Activated CD4-positive, CD25-positive, alpha-beta regulatory T cell (primary cell): ENCODE measurements around the gene ASCC3.
A peak's percentile ranks its signal among the peaks of the same experiment; 100 is the strongest.
"Not testable (repeated sequence)": the region's sequence is repeated elsewhere in the genome, so short reads cannot be mapped to it uniquely, and the experiment has no call there.

Source experiments
- DNase-seq, 4 experiments: peaks; one replicate each; lab custom pipeline; 2025; lab: John Stamatoyannopoulos, UW

ASCC3 gene, protein sequence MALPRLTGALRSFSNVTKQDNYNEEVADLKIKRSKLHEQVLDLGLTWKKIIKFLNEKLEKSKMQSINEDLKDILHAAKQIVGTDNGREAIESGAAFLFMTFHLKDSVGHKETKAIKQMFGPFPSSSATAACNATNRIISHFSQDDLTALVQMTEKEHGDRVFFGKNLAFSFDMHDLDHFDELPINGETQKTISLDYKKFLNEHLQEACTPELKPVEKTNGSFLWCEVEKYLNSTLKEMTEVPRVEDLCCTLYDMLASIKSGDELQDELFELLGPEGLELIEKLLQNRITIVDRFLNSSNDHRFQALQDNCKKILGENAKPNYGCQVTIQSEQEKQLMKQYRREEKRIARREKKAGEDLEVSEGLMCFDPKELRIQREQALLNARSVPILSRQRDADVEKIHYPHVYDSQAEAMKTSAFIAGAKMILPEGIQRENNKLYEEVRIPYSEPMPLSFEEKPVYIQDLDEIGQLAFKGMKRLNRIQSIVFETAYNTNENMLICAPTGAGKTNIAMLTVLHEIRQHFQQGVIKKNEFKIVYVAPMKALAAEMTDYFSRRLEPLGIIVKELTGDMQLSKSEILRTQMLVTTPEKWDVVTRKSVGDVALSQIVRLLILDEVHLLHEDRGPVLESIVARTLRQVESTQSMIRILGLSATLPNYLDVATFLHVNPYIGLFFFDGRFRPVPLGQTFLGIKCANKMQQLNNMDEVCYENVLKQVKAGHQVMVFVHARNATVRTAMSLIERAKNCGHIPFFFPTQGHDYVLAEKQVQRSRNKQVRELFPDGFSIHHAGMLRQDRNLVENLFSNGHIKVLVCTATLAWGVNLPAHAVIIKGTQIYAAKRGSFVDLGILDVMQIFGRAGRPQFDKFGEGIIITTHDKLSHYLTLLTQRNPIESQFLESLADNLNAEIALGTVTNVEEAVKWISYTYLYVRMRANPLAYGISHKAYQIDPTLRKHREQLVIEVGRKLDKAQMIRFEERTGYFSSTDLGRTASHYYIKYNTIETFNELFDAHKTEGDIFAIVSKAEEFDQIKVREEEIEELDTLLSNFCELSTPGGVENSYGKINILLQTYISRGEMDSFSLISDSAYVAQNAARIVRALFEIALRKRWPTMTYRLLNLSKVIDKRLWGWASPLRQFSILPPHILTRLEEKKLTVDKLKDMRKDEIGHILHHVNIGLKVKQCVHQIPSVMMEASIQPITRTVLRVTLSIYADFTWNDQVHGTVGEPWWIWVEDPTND (N-terminal part only)

DNA sequence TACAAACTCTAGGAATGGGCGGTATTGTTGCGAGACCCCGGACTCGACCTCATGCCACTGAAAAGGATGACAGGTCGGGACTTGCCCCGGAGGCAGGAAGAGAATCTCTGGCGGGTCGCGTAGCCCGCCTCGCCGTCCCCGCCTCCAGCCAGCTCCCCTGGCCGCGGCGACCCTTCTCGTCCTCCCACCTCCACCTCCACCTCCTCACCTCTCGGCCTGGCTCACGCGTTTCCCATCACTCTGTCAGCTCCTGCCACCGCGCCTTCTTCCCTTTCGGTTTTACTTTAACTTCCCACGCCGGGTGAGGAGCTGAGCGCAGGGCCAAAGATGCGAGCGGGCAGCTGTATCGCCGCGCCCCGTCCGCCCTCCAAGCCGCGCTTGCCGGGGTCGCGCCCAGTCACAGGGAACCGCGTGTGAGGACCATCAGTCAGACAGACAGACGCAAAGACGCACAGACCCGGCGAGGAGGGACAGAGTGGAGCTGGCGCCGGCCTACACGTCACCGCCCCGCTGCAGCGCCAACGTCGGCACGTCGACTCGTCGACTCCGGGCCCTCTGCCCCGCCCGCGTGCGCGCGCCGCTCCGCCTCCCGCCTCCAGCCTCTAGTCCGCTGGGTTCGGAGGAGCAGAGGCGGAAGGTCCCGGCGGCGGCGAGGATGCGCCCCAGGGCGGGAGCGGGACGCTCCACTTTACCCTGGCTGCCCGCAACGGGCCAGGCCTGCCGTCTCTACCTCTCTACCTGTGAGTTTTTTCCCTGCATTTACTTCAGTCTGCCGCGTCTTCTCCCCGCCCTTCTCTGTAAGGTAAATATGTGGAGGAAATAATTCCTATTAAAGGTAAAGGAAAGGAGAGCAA, at the start of gene ASCC3:
Gene ASCC3 (minus strand): TSS at position 477 of the 854 bp plus-strand sequence. CDS start 13,332 bp downstream, outside the sequence.
- peak; percentile 78 to 82 (median 80) for DNase-seq

DNA sequence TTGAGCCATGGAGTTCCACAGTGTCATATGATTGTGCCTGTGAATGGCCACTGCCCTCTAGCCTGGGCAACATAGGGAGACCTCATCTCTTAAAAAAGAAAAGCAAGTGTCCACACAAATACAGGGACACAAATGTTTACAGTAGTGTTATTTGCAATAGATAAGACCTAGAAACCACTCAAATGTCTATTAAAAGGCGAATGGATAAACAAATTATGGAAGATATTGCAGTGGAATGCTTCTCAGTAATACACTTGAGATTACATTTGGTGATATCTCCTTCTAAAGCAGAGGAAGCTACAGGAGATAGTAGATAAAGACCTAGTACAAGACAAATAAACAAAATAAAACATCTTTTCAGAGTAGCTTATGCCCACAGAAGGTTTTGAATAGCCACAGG, 44.6 kb upstream of the ASCC3 start:
- no peak for DNase-seq

DNA sequence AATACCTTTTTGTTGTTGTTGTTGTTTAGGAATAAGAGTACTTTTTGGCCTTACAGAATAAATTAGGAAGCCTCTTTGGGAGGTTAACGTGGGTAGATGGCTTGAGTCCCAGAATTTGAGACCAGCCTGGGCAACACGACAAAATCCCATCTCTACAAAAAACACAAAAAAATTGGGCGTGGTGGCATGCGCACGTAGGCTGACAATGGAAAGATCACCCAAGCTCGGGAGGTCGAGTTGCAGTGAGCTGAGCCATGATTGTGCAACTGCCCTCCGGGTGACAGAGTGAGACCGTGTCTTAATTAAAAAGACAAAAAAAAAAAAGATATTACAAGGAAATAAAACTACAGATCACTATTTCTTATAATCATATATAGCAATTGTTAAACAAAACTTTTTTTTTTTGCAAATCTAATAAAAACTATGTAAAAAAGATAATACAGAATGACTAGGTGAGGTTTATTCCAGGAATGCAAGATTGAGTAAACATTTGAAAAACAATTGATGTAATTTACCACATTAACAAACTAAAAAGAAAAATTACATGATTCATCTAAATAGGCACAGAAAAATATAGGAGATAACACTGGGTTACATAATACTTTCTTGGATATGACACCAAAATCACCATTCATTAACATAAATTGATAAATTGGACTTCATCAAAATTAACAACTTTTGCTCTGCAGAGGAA, 43.6 kb upstream of the ASCC3 start:
- no peak for DNase-seq

DNA sequence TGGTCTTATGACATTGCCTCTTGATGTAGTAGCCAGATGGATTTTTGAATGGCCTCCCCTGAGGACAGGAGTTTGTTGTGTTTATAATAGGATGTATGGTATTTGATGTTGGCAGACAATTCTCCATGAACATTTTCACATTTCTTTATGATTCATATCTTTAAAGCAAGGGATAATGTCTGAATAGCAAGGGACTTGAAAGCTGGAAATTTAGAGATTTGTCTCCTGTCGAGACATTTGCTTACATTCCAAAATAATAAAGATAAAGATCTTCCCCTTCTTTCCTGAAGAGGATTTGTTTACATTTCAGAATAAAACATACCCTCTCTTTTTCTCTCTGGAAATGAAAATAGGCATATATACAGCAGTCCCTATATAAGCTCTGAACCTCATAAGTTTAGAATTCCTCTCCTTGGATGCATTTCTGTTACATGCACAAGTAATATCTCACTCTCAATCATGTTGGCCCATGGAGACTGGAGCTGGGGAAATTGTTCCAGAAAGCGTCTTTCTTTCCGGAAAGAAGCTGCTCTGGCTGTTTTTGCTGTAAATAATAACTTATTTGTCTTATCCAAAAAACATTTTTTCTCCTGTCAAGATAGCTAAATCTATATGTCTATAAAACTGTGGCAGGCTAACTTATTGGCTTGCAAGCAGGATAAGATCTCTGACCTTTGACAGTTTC, 42.5 kb upstream of the ASCC3 start:
- no peak for DNase-seq

DNA sequence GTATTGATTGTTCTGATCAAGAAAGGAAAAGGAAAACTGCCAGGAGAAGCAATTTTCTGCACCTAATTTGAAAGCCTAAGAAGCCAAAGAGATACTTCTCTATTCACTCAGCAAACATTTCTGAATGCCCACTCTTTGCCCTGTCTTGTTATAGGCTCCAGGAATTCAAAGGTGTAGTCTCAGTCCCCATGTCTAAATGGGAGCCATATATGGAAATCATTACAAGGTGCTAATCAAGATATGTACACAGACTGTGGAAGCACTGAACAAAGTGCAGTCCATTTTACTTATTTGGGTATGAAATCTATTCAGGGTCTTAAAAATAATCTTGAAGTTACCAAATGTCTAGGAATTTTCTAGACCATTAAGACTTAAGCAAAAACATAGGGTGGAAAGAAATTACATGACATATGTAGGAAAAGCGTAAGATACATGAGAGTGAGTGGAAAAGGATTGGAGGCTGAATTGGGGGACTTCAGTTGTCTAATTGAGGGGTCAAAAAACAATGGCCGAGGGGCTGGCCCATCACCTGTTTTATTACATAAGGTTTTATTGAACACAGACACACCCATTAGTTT, 39.0 kb upstream of the ASCC3 start:
- no peak for DNase-seq

DNA sequence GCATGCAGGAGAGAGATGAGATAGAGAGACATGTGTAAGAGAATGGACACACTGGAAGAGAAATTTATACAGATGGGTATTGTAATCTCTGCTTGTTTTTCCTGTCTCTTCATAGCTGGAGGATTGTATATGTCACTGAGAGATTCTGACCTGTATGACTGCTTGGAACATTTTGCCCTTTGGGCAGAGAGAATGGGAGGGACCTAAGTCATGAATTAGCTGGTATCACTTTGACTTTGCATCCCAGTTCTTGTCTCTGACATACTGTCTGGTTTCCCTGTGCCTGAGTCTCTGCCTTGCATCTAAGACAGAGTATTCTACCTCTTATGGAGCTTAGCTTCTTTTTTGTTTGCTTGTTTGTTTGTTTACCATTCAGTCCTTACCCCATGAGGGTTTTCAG, 37.0 kb upstream of the ASCC3 start:
- DNase-seq: no peak

DNA sequence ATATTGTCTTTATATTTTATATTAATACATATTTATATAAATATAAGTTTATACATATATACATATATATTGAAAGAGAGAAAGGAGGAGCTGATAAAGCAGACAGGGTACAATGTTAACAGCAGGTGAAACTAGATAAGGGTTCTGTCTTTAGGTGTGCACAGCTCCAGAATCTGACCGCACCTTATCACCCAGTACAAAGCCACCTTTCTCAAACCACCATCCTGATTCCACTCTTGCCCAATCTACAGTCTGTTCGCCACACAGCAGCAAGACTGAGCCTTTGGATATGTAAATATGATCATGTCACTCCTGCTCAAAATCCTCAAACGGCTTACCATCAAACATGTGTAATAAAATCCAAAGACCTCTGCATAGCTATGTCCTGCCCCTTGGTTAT, 34.7 kb upstream of the ASCC3 start:
- DNase-seq: no peak

DNA sequence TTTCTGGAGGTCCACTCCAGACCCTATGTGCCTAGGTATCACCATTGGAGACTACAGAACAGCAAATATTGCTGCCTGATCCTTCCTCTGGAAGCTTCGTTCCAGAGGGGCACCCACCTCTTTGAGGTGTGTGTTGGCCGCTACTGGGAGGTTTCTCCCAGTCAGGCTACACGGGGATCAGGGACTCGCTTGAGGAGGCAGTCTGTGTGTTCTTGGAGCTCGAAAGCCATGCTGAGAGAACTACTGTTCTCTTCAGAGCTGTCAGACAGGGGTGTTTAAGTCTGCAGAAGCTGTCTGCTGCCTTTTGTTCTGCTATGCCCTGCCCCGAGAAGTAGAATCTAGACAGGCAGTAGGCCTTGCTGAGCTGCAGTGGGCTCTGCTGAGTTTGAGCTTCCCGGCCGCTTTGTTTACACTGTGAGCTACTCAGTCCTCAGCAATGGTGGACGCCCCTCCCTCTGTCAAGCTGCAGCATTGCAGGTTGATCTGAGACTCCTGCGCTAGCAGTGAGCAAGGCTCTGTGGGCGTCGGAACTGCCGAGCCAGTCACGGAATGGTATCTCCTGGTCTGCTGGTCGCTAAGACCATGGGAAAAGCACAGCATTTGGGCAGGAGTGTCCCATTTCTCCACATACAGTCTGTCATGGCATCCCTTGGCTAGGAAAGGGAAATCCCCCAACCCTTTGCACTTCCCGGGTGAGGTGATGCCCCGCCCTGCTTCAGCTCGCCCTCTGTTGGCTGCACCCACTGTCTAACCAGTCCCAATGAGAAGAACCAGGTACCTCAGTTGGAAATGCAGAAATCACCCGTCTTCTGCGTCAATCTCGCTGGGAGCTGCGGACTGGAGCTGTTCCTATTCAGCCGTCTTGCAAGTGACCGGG, 32.5 kb upstream of the ASCC3 start:
- DNase-seq: no peak

DNA sequence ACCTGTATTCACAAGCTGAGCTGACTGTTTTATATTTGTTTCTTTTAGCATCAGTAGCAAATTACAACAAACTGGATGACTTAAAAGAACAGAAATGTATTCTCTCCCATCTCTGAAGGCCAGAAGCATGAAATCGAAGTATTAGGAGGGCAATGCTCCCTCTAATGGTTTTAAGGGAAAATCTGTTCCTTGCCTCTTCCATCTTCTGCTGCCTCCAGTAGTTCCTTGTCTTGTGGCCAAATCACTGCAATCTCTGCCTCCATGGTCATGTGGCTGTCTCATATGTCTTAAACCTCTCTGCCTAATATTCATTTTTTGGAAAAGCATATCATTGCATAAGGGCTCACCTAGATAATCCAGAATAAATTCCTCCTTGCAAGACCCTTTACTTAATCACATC, 25.2 kb upstream of the ASCC3 start:
- DNase-seq: no peak

DNA sequence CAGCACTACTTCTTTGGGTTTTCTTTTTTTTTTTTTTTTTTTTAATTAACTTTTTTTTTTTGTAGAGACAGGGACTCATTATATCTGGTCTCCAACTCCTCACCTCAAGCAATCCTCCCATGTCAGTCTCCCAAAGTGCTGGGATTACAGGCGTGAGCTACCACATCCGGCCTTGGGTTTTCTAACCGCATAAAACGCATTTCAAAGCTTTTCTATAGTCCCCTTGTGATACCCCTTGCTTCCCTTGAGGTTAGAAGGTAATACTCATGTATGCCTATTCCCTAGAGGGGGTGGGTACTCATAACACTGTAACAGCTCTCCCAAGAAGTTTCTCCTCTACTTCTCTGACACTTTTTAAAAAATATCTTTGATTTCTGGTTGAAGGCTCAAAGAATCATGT, 23.9 kb upstream of the ASCC3 start:
- no peak for DNase-seq

DNA sequence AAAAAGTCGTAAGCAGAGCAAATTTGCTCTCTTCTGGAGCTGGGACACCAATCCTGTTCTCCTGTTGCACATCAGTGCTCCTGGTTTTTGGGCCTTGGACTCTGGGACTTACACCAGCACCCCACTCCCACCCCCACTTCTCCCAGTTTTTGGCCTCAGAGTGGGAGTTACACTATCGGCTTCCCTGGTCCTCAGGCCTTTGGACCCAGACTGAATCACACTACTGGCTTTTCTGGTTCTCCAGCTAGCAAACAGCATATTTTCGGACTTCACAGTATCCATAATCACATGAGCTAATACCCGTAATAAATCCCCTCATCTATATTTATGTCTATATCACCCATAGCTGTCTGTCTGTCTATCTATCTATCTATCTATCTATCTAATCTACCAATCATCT, 23.2 kb upstream of the ASCC3 start:
- no peak for DNase-seq

DNA sequence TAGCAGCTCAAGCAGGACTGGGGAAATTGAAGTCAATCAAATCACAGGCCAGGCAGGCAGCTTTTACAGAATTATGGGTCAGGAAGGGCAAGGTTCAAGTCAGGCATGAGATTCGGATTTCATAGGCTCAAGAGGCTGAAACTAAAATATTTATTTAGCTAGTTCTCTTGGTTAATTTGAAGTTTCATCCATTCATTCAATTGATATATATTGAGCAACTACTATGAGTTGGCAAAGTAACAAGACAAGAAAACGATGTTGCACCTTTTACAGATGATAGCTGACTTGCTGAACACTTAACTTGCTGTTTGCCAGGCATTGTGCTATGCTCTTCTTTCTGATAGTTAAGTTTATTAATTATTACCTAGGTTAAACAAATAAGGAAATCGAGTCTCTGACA, 20.5 kb upstream of the ASCC3 start:
- no peak for DNase-seq

DNA sequence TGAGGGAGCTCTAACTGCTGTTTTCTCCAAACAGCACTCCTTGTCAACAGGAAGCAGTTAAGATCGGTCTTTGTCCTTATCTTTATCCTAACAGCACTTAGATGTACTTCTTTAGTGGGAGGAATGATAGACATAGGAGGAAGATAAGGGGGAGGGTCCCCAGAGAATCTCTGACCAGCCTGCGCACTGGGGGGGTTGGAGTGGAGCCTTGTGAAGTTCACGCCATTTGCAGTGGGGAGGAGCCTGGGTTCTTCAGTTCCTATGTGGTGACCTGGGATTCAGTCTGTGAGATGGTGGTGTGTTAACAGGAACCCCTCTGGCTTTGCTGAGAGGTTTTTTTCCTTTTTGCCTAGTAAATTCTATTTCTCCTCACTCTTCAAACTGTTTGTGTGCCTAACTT, 18.1 kb upstream of the ASCC3 start:
- DNase-seq: no peak

DNA sequence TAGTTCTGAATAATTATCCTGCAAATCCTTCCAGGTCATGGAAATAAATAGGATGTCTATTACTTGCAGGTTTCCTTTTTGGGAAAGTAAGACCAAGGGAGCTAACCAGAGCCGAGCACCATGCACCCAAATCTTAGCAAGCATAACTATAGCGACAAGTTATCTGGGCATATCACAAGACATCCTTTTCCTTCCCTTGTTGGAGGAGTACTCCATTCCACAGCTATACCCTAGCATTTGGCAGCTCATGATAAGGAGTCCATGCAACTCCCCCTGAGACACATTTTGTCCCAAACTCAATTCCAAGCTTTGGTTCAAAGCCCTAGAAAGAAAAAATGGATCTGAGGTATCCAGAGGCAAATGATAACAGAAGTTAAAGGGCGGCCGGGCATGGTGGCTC, 16.5 kb upstream of the ASCC3 start:
- no peak for DNase-seq

DNA sequence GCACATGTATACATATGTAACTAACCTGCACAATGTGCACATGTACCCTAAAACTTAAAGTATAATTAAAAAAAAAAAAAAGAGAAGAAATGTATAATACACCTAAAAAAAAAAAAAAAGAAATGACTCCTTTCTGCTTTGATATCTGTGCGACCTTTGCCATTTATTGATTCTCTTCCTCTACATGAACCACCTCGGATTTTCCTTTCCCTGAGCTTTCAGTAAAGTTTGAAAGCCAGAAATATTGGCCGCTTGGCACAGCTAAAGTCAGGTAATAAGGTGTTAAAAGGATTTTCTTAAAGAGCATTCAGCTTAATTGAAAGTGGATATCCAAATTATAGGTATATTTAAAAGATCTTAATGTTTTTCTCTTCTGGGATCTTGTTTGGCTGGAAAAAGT, 12.6 kb upstream of the ASCC3 start:
- no peak for DNase-seq

DNA sequence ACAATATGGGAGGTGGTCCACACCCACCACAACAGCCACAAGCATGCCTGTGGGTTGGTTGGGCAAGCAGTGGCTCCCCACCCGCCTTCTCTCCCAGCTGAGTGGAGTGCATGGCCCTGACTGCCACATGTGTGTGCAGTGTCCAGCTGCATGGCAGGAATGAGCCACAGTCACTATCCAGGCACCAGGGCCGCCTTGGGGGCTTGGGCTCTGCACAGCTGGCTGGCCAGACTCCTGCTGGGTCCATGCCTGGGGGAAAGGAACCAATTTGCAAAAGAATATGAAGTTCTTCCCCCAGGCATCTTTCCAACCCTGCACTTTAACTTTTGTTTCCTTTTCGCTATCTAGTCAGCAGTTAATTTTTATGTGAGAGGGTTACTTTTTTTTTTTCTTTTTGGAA, 11.6 kb upstream of the ASCC3 start:
- DNase-seq: no peak

DNA sequence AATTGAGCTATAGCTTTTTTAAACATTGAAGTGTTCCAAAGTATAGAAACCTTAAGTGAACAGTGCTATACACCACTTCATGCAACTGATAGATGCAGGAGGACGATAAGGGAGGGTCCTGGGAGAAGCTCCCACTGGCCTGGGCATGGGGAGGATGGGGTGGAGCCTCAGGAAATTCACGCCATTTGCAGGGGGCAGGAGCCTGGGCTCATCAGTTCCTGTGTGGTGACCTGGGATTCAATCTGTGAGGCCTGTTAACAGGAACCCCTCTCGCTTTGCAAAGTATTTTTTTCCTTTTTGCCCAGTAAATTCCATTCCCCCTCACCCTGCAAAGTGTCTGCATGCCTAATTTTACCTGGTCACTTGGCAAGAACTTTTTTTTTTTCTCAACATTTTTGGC, 11.0 kb upstream of the ASCC3 start:
- DNase-seq: no peak

DNA sequence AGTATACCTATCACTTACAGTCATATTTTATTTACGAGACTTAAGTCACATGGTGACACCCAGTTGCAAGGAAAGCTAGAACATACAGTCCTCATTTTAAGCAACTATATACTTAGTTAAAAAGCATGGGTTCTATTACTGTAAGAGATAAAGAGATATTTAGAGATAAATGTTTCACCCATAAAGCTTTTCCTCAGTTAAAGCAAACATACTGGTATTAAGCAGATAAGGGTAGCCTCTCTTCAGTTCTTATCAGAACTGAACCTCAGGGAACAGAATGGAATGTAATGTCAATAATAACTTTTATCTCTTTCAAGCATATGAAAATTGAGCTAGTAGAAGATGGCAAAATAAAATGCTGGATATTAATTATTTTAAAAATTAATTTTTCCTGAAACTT, 9.9 kb upstream of the ASCC3 start:
- no peak for DNase-seq

DNA sequence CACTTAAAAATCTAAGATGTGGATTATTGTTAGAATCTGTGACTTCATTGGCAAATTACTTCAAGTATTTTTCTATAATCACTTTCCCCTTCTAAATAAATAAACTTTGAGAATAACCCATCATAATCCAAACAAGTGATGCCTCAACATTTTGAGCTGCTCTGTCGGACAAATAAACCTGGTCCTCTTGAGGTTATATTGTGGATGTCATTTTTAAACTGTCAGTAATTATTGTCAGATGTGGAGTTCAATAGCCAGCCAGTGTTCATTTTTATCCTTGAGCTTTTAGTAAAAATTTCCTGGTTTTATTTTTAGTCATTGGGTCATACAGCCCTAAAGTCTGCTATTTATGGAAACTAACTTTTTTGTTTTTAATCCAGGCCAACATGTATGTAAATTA, 9.5 kb upstream of the ASCC3 start:
- DNase-seq: not testable (repeated sequence)
